IPS-18c (cell line): Measurements from ENCODE around the gene ENKD1.

Experiments used
- H3K4me3 ChIP-seq: 2 replicates; pipeline ENCODE4 v1.7.0; 2013; ENCODE audit warnings: low read depth, mild to moderate bottlenecking, low read length, moderate library complexity; ENCODE audit not compliant: insufficient read depth
- H3K9me3 ChIP-seq: one replicate; pipeline ENCODE4 v1.6.1; 2013; ENCODE audit warnings: mild to moderate bottlenecking, low read length, moderate library complexity; ENCODE audit not compliant: control insufficient read depth, insufficient read depth

ENKD1 gene

GRCh38 chr16:67685388-67686112, 19.0 kb upstream of the ENKD1 start:
- Histone ChIP-seq H3K4me3 (no peak overlapping the region), H3K9me3 (no peaks in the 10 kb centered on the region)

- Histone ChIP-seq H3K4me3 (no peak overlapping the region), H3K9me3 (no peaks in the 10 kb centered on the region)
Measured at GRCh38 chr16:67683767-67684166, 17.2 kb upstream of the ENKD1 start.

GRCh38 chr16:67679935-67680897, 13.7 kb upstream of the ENKD1 start:
- H3K9me3 ChIP-seq, result peaks cover 2% of the 10 kb centered on the region
- no peak overlapping the region for H3K4me3 ChIP-seq

- H3K9me3 ChIP-seq, result peaks cover 2% of the 10 kb centered on the region
- H3K4me3 ChIP-seq, result no peak overlapping the region
Measured at GRCh38 chr16:67678354-67679023, 11.9 kb upstream of the ENKD1 start.

GRCh38 chr16:67677712-67678111, 11.2 kb upstream of the ENKD1 start:
- peaks cover 2% of the 10 kb centered on the region for H3K9me3 ChIP-seq
- no peak overlapping the region for H3K4me3 ChIP-seq

- Histone ChIP-seq H3K9me3 (peaks cover 2% of the 10 kb centered on the region), H3K4me3 (no peak overlapping the region)
Measured at GRCh38 chr16:67676939-67677338, 10.4 kb upstream of the ENKD1 start.

- peaks cover 2% of the 10 kb centered on the region for H3K9me3 ChIP-seq
- no peak overlapping the region for H3K4me3 ChIP-seq
Measured at GRCh38 chr16:67676516-67676915, 10.0 kb upstream of the ENKD1 start.

- no peak overlapping the region for H3K4me3 ChIP-seq
- peaks cover 2% of the 10 kb centered on the region for H3K9me3 ChIP-seq
Measured at GRCh38 chr16:67675999-67676398, 9.4 kb upstream of the ENKD1 start.

GRCh38 chr16:67675579-67675935, 9.0 kb upstream of the ENKD1 start:
- no peak overlapping the region for H3K4me3 ChIP-seq

GRCh38 chr16:67674851-67675578, 8.5 kb upstream of the ENKD1 start:
- peaks cover 2% of the 10 kb centered on the region for H3K9me3 ChIP-seq
- no peak overlapping the region for H3K4me3 ChIP-seq

More at GRCh38 chr16:67675579-67675935, 9.0 kb upstream of the ENKD1 start:
- H3K9me3 ChIP-seq, result peaks cover 2% of the 10 kb centered on the region

- peaks cover 2% of the 10 kb centered on the region for H3K9me3 ChIP-seq
- no peak overlapping the region for H3K4me3 ChIP-seq
Measured at GRCh38 chr16:67673712-67674580, 7.4 kb upstream of the ENKD1 start.

GRCh38 chr16:67672739-67673662, 6.5 kb upstream of the ENKD1 start:
- H3K9me3 ChIP-seq, result peaks cover 2% of the 10 kb centered on the region
- H3K4me3 ChIP-seq, result no peak overlapping the region

- Histone ChIP-seq H3K4me3 (no peak overlapping the region), H3K9me3 (peaks cover 2% of the 10 kb centered on the region)
Measured at GRCh38 chr16:67672306-67672705, 5.8 kb upstream of the ENKD1 start.

GRCh38 chr16:67669499-67670101, 3.0 kb upstream of the ENKD1 start:
- Histone ChIP-seq H3K9me3 (no peaks in the 10 kb centered on the region), H3K4me3 (no peak overlapping the region)

- Histone ChIP-seq H3K9me3 (no peaks in the 10 kb centered on the region), H3K4me3 (no peak overlapping the region)
Measured at GRCh38 chr16:67668495-67669157, 2.1 kb upstream of the ENKD1 start.
